SKM-1 (cell line): Measurements from ENCODE around the gene WDR18.
A peak's percentile ranks its signal among the peaks of the same experiment; 100 is the strongest.

Source experiments
- DNase-seq: peaks from one replicate; lab custom pipeline; 2025; ENCODE audit not compliant: unreplicated experiment; lab: John Stamatoyannopoulos, UW

Gene WDR18

GRCh38 chr19:991174-991931 is 7.2 kb downstream of the WDR18 start:
- peak; percentile 49 for DNase-seq

- DNase-seq: no peak
Observed at GRCh38 chr19:991932-992669, 8.0 kb downstream of the WDR18 start.

- DNase-seq: no peak
Observed at GRCh38 chr19:992670-993055, 8.5 kb downstream of the WDR18 start.

GRCh38 chr19:993361-993830 is 9.3 kb downstream of the WDR18 start:
- DNase-seq: no peak

- DNase-seq: no peak
Observed at GRCh38 chr19:993831-994393, 9.8 kb downstream of the WDR18 start.

- no peak for DNase-seq
Observed at GRCh38 chr19:994516-994915, 10.4 kb downstream of the WDR18 start.

- DNase-seq: no peak
Observed at GRCh38 chr19:995051-995827, 11.1 kb downstream of the WDR18 start.

GRCh38 chr19:996051-996838 is 12.1 kb downstream of the WDR18 start:
- DNase-seq: no peak

- no peak for DNase-seq
Observed at GRCh38 chr19:998064-998463, 13.9 kb downstream of the WDR18 start.

GRCh38 chr19:999379-999719 is 15.2 kb downstream of the WDR18 start:
- no peak for DNase-seq

GRCh38 chr19:1000095-1000494 is 15.9 kb downstream of the WDR18 start, which contains the start of gene GRIN3B:
Gene GRIN3B (plus strand): TSS chr19:1000419. CDS start chr19:1000438, 19 bp downstream.
- peak; percentile 38 for DNase-seq

- DNase-seq: no peak
Observed at GRCh38 chr19:1000591-1001537, 16.7 kb downstream of the WDR18 start.

- DNase-seq: peak; percentile 17
Observed at GRCh38 chr19:1001538-1002166, 17.5 kb downstream of the WDR18 start.

GRCh38 chr19:1002600-1002999 is 18.5 kb downstream of the WDR18 start:
- DNase-seq: no peak

- no peak for DNase-seq
Observed at GRCh38 chr19:1003283-1003682, 19.1 kb downstream of the WDR18 start.

GRCh38 chr19:1004204-1004802 is 20.2 kb downstream of the WDR18 start:
- DNase-seq: no peak

GRCh38 chr19:1004803-1005664 is 20.9 kb downstream of the WDR18 start:
- no peak for DNase-seq
